ENCODE measurements around the gene PLCH2.

DNA sequence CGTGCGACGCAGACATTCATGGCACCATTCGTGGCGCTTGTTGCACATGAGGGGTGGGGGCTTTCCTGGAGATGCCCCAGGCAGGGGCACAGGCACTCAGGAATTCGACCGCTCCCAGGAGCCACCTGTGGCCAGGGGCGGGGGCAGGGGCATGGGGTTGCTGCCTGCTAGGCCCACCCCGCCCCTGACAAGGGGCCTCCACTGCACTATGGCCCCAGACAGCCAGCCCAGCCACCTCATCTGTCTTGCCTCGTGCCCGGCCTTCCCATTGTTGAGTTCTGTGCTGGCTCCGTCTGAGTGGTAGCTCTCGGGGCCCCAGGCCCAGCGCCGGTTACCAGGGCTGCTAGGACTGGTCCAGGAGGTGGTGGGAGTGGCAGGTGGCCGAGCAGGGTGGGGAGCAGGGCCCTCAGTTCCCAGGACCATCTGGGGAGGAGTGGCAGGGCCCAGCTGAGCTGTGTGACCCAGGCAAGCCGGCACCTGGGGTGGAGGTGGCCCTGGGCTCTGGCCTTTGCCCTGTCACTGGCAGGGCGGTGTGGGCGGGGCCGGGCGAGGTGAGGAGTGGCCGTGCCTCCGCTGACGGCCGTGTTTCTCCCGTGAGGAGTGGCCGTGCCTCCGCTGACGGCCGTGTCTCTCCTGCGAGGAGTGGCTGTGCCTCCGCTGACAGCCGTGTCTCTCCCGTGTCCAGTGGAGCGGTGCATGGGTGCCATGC lies 1.9 kb downstream of the PLCH2 start:
- TF ChIP-seq, protein P1, sequence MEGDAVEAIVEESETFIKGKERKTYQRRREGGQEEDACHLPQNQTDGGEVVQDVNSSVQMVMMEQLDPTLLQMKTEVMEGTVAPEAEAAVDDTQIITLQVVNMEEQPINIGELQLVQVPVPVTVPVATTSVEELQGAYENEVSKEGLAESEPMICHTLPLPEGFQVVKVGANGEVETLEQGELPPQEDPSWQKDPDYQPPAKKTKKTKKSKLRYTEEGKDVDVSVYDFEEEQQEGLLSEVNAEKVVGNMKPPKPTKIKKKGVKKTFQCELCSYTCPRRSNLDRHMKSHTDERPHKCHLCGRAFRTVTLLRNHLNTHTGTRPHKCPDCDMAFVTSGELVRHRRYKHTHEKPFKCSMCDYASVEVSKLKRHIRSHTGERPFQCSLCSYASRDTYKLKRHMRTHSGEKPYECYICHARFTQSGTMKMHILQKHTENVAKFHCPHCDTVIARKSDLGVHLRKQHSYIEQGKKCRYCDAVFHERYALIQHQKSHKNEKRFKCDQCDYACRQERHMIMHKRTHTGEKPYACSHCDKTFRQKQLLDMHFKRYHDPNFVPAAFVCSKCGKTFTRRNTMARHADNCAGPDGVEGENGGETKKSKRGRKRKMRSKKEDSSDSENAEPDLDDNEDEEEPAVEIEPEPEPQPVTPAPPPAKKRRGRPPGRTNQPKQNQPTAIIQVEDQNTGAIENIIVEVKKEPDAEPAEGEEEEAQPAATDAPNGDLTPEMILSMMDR (IDR thresholded peaks at IDR 0.05; ENCODE audit: insufficient read depth, low read length, poor library complexity, severe bottlenecking): no peak
- no peak for TF ChIP-seq EZH2phosphoT487 (conservative IDR thresholded peaks at IDR 0.05; ENCODE audit: low read length)
